ES-I3 (cell line): ENCODE measurements around the gene LRRC42.
"Not testable (repeated sequence)": the region's sequence is repeated elsewhere in the genome, so short reads cannot be mapped to it uniquely, and the experiment has no call there.

Experiments
- H3K36me3 ChIP-seq: 2 replicates; pipeline ENCODE4 v1.6.1; 2013; ENCODE audit warnings: mild to moderate bottlenecking, low read length, control low read depth, moderate library complexity; ENCODE audit not compliant: insufficient read depth
- H3K4me1 ChIP-seq: 2 replicates; pipeline ENCODE4 v1.6.1; 2013; ENCODE audit warnings: mild to moderate bottlenecking, control low read depth, low read length; ENCODE audit not compliant: insufficient read depth
- H3K9ac ChIP-seq: 2 replicates; pipeline ENCODE4 v1.6.1; 2013; ENCODE audit warnings: low read depth, mild to moderate bottlenecking, low read length, moderate library complexity
- H3K9me3 ChIP-seq: 2 replicates; pipeline ENCODE4 v1.6.1; 2013; ENCODE audit warnings: mild to moderate bottlenecking, low read length, moderate library complexity; ENCODE audit not compliant: control insufficient read depth, insufficient read depth

Gene LRRC42

GRCh38 chr1:53995683-53996082 is 49.5 kb downstream of the LRRC42 start:
- Histone ChIP-seq H3K9me3 (no peaks in the 10 kb centered on the region), H3K4me1 (no peaks in the 10 kb centered on the region), H3K36me3 (no peaks in the 10 kb centered on the region), H3K9ac (no peak overlapping the region)

- Histone ChIP-seq H3K4me1 (no peaks in the 10 kb centered on the region), H3K36me3 (no peaks in the 10 kb centered on the region), H3K9ac (no peak overlapping the region), H3K9me3 (no peaks in the 10 kb centered on the region)
These were observed 52.1 kb downstream of the LRRC42 start for GRCh38 chr1:53998223-53998622.

GRCh38 chr1:53999920-54000319 is 53.8 kb downstream of the LRRC42 start:
- Histone ChIP-seq H3K36me3 (no peaks in the 10 kb centered on the region), H3K4me1 (no peaks in the 10 kb centered on the region), H3K9ac (no peak overlapping the region), H3K9me3 (no peaks in the 10 kb centered on the region)

GRCh38 chr1:54001591-54001990 is 55.4 kb downstream of the LRRC42 start:
- H3K9me3 ChIP-seq: no peaks in the 10 kb centered on the region
- no peaks in the 10 kb centered on the region for H3K36me3 ChIP-seq
- H3K9ac ChIP-seq: no peak overlapping the region
- H3K4me1 ChIP-seq: no peaks in the 10 kb centered on the region

- H3K9ac ChIP-seq: no peak overlapping the region
- no peaks in the 10 kb centered on the region for H3K36me3 ChIP-seq
- no peaks in the 10 kb centered on the region for H3K9me3 ChIP-seq
- no peaks in the 10 kb centered on the region for H3K4me1 ChIP-seq
These were observed 56.5 kb downstream of the LRRC42 start for GRCh38 chr1:54002544-54003248.

- Histone ChIP-seq H3K9me3 (no peaks in the 10 kb centered on the region), H3K9ac (no peak overlapping the region), H3K36me3 (no peaks in the 10 kb centered on the region), H3K4me1 (no peaks in the 10 kb centered on the region)
These were observed 57.1 kb downstream of the LRRC42 start for GRCh38 chr1:54003249-54003646.

GRCh38 chr1:54003750-54004480 is 57.8 kb downstream of the LRRC42 start:
- H3K9me3 ChIP-seq, H3K9ac ChIP-seq, H3K36me3 ChIP-seq, H3K4me1 ChIP-seq: not testable (repeated sequence)

- Histone ChIP-seq H3K36me3 (no peaks in the 10 kb centered on the region), H3K4me1 (no peaks in the 10 kb centered on the region), H3K9me3 (no peaks in the 10 kb centered on the region), H3K9ac (no peak overlapping the region)
These were observed 58.4 kb downstream of the LRRC42 start for GRCh38 chr1:54004481-54005049.

GRCh38 chr1:54006508-54006907 is 60.4 kb downstream of the LRRC42 start:
- Histone ChIP-seq H3K4me1 (no peaks in the 10 kb centered on the region), H3K36me3 (no peaks in the 10 kb centered on the region), H3K9ac (no peak overlapping the region), H3K9me3 (no peaks in the 10 kb centered on the region)

GRCh38 chr1:54007613-54008012 is 61.5 kb downstream of the LRRC42 start:
- H3K36me3 ChIP-seq: no peaks in the 10 kb centered on the region
- H3K9me3 ChIP-seq: no peaks in the 10 kb centered on the region
- no peaks in the 10 kb centered on the region for H3K4me1 ChIP-seq
- H3K9ac ChIP-seq: no peak overlapping the region

GRCh38 chr1:54008876-54009275 is 62.7 kb downstream of the LRRC42 start:
- H3K36me3 ChIP-seq: no peaks in the 10 kb centered on the region
- no peaks in the 10 kb centered on the region for H3K9me3 ChIP-seq
- no peak overlapping the region for H3K9ac ChIP-seq
- H3K4me1 ChIP-seq: no peaks in the 10 kb centered on the region

- Histone ChIP-seq H3K9me3 (no peaks in the 10 kb centered on the region), H3K9ac (no peak overlapping the region), H3K4me1 (no peaks in the 10 kb centered on the region), H3K36me3 (no peaks in the 10 kb centered on the region)
These were observed 63.3 kb downstream of the LRRC42 start for GRCh38 chr1:54009406-54009805.

- Histone ChIP-seq H3K36me3 (no peaks in the 10 kb centered on the region), H3K9me3 (no peaks in the 10 kb centered on the region), H3K4me1 (no peaks in the 10 kb centered on the region), H3K9ac (no peak overlapping the region)
These were observed 64.4 kb downstream of the LRRC42 start for GRCh38 chr1:54010415-54011117.

- H3K36me3 ChIP-seq: no peaks in the 10 kb centered on the region
- no peaks in the 10 kb centered on the region for H3K4me1 ChIP-seq
- H3K9me3 ChIP-seq: no peaks in the 10 kb centered on the region
- H3K9ac ChIP-seq: no peak overlapping the region
These were observed 65.3 kb downstream of the LRRC42 start for GRCh38 chr1:54011316-54012007.
